ENCODE measurements around the gene FADS1. TPM values are rescaled to one million over a fixed set of nuclear protein-coding genes. Genes with fewer than 3 reads are reported as not detected.
A peak's percentile ranks its signal among the peaks of the same experiment; 100 is the strongest.

The FADS1 gene
- total and polyA plus RNA-seq, 5 donors from 2014 or later = 0.35 to 9.1 (median 3.1) TPM; not detected in 2

DNA sequence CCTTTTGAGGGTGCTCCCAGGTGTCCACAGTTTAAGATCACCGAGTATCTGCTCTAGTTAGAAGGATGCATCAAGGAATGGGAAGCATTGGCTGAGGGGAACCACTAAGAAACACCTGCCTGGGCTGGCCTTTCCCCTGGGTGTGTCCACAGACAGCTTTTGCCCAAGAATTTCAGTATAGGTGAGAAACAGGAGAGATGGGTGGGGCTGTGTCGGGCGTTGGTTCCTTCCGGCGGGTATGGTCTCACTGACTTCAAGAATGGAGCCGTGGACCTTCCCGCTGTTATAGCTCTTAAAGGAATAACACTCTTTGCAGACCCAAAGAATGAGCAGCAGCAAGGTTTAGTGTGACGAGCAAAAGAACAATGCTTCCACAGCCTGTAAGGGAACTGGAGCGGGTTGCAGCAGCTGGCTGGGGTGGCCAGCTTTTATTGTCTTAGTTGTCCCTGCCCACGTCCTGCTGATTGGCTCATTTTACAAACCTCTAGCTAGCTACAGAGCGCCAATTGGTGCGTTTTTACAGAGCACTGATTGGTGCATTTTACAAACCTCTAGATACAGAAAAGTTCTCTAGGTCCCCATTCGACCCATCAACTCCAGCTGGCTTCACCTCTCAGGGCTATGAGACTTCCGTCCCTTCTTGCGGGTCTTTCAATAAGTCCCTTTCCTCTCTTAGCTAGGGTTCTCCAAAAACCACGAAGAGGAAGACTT, 2.4 kb downstream of the FADS1 start:
- Histone ChIP-seq H3K4me1 (ENCODE audit: control insufficient read depth, insufficient read depth, low read length, poor library complexity, severe bottlenecking) (peaks cover 28% of the 10 kb centered on the region), H3K27me3 (ENCODE audit: control insufficient read depth, insufficient read depth, low read length) (peaks cover 4% of the 10 kb centered on the region), H3K9me3 (ENCODE audit: control insufficient read depth in 2 of 2, low read length in 2 of 2) (no peaks in the 10 kb centered on the region), H3K36me3 (ENCODE audit: control insufficient read depth, insufficient read depth, low read length) (no peaks in the 10 kb centered on the region), H3K4me3 (ENCODE audit: low read depth, low read length) (peak overlapping the region; percentile 22), H3K27ac (ENCODE audit: insufficient read depth, low read length, poor library complexity, severe bottlenecking) (no peak overlapping the region)
- H3K27me3 Mint-ChIP-seq = peaks cover 59% of the 10 kb centered on the region
- no peak for ATAC-seq (ENCODE audit: low read depth in 2 of 2)
- H3K36me3 Mint-ChIP-seq = peaks cover 3% of the 10 kb centered on the region
- H3K27ac Mint-ChIP-seq = no peak overlapping the region
- peaks cover 0 to 20% (median 9%) of the 10 kb centered on the region in 4 donors for H3K4me1 Mint-ChIP-seq
- H3K9me3 Mint-ChIP-seq = no peaks in the 10 kb centered on the region
- peak in 1 of 3 donors; percentile 33 for DNase-seq
- peak overlapping the region; percentile 69 to 87 (median 86) for H3K4me3 Mint-ChIP-seq

DNA sequence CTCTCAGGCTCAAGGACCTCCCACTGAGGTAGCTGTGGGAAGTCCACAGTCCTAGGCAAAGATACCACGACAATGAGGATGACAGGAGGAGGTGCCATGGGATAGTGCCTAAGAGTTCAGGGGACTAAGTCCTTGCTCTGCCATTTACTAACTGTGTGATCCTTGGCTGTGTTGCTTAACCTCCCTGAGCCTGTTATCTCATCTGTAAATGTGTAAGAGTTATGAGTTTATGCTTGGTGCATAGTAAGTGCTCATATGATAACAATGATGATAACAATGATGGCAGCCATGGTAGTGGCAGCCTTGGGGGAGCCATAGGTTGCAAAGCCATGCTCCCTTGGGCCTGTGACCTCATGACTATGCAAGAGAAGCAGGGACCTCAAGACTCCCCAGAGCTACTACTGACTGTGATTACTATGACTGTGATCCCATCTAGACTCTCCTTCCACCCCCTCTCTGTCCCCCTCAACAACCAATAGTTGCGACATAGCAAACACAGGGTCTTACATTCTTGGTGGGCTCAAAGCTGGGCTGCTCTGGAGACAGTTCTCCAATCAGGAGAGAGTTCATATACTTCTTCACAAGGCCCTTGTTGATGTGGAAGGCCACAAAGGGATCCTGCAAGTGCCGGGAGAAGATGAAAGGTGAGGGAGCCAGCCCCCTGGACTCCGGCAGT, 3.9 kb downstream of the FADS1 start:
- Histone ChIP-seq H3K36me3 (ENCODE audit: control insufficient read depth, insufficient read depth, low read length) (no peaks in the 10 kb centered on the region), H3K27me3 (ENCODE audit: control insufficient read depth, insufficient read depth, low read length) (peaks cover 2% of the 10 kb centered on the region), H3K27ac (ENCODE audit: insufficient read depth, low read length, poor library complexity, severe bottlenecking) (no peak overlapping the region), H3K4me1 (ENCODE audit: control insufficient read depth, insufficient read depth, low read length, poor library complexity, severe bottlenecking) (peaks cover 28% of the 10 kb centered on the region), H3K9me3 (ENCODE audit: control insufficient read depth in 2 of 2, low read length in 2 of 2) (no peaks in the 10 kb centered on the region), H3K4me3 (ENCODE audit: low read depth, low read length) (no peak overlapping the region)
- no peaks in the 10 kb centered on the region for H3K9me3 Mint-ChIP-seq
- DNase-seq (no peak), ATAC-seq (ENCODE audit: low read depth in 2 of 2) (no peak)
- peaks cover 3% of the 10 kb centered on the region for H3K36me3 Mint-ChIP-seq
- peaks cover 45% of the 10 kb centered on the region for H3K27me3 Mint-ChIP-seq
- peaks cover 2 to 20% (median 11%) of the 10 kb centered on the region in 4 donors for H3K4me1 Mint-ChIP-seq
- no peak overlapping the region for H3K27ac Mint-ChIP-seq
- peak overlapping the region in 1 of 4 donors; percentile 62 for H3K4me3 Mint-ChIP-seq

DNA sequence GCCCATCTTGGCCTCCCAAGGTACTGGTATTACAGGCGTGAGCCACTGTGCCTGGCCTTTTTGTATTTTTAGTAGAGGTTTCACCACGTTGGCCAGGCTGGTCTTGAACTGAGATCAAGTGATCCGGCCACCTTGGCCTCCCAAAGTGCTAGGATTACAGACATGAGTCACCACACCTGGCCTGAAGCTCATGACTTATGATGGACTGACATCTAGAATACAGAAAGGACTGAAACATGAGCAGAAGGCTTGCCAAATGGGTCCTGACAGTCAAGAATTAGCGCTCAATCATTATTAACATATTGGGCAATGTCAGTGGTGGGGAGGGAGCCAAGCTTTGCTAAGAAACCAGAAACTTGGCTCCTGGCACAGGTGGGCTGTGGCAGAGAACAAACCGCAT, 5.0 kb downstream of the FADS1 start:
- H3K4me1 Mint-ChIP-seq = peaks cover 2 to 20% (median 9%) of the 10 kb centered on the region in 4 donors
- peaks cover 35% of the 10 kb centered on the region for H3K27me3 Mint-ChIP-seq
- Histone ChIP-seq H3K4me1 (ENCODE audit: control insufficient read depth, insufficient read depth, low read length, poor library complexity, severe bottlenecking) (peaks cover 23% of the 10 kb centered on the region), H3K27ac (ENCODE audit: insufficient read depth, low read length, poor library complexity, severe bottlenecking) (no peak overlapping the region), H3K4me3 (ENCODE audit: low read depth, low read length) (no peak overlapping the region), H3K27me3 (ENCODE audit: control insufficient read depth, insufficient read depth, low read length) (no peaks in the 10 kb centered on the region), H3K9me3 (ENCODE audit: control insufficient read depth in 2 of 2, low read length in 2 of 2) (no peaks in the 10 kb centered on the region), H3K36me3 (ENCODE audit: control insufficient read depth, insufficient read depth, low read length) (no peaks in the 10 kb centered on the region)
- no peaks in the 10 kb centered on the region for H3K9me3 Mint-ChIP-seq
- H3K36me3 Mint-ChIP-seq = peaks cover 3% of the 10 kb centered on the region
- no peak for ATAC-seq (ENCODE audit: low read depth in 2 of 2)
- H3K27ac Mint-ChIP-seq = no peak overlapping the region
- no peak for DNase-seq
- H3K4me3 Mint-ChIP-seq = peak overlapping the region in 1 of 4 donors; percentile 81

DNA sequence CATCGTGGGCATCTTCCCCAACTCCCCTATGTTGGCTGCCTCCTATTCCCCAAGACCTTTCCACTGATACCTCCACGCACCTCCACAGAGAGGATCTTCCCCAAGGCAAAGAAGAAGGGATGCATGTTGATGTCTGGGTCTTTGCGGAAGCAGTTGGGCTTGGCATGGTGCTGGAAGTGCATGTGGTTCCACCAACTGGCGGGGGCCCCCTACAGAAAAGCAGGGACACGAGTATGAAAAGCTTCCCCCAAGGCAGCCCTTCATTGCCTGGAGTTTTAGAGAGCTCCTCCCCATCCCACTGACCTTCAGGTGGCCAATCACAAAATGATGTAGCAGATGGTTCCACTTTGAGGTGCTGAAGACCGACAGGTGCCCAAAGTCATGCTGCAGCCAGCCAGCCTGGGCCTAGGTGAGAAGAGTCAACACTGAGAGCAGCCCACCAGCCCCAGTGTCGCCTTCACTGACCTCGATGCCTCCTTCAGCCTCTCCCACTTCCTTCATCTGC, 6.1 kb downstream of the FADS1 start:
- no peak for DNase-seq
- peaks cover 12% of the 10 kb centered on the region for H3K4me1 ChIP-seq (ENCODE audit: control insufficient read depth, insufficient read depth, low read length, poor library complexity, severe bottlenecking)
- H3K9me3 ChIP-seq (ENCODE audit: control insufficient read depth in 2 of 2, low read length in 2 of 2) = no peaks in the 10 kb centered on the region
- H3K4me3 ChIP-seq (ENCODE audit: low read depth, low read length) = no peak overlapping the region
- Mint-ChIP-seq H3K9me3 (no peaks in the 10 kb centered on the region), H3K4me1 (peaks cover 2 to 13% (median 5%) of the 10 kb centered on the region in 4 donors), H3K4me3 (no peak overlapping the region), H3K27me3 (peaks cover 27% of the 10 kb centered on the region), H3K27ac (no peak overlapping the region), H3K36me3 (peaks cover 3% of the 10 kb centered on the region)
- H3K27ac ChIP-seq (ENCODE audit: insufficient read depth, low read length, poor library complexity, severe bottlenecking) = no peak overlapping the region
- ATAC-seq (ENCODE audit: low read depth in 2 of 2) = no peak
- no peaks in the 10 kb centered on the region for H3K36me3 ChIP-seq (ENCODE audit: control insufficient read depth, insufficient read depth, low read length)
- no peaks in the 10 kb centered on the region for H3K27me3 ChIP-seq (ENCODE audit: control insufficient read depth, insufficient read depth, low read length)

DNA sequence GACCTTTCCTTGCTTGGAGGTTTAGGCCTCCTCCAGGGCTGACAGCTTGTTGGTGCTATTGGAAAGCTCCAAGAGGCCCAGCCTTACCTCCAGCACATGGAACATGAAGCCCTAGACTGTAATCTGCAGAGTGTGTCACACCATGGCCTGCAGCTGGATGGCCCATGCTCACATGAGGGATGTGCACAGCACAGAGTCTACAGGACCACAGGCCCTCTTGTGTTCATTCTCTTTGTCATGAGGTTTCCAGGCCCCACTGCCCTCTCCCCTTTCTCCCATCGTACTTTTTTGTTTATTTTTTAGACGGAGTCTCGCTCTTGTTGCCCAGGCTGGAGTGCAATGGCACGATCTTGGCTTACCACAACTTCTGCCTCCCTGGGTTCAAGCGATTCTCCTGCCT, 10.0 kb downstream of the FADS1 start:
- Mint-ChIP-seq H3K27ac (no peak overlapping the region), H3K4me1 (peaks cover 0 to 6% (median 0%) of the 10 kb centered on the region in 4 donors), H3K9me3 (no peaks in the 10 kb centered on the region), H3K4me3 (no peak overlapping the region), H3K36me3 (peaks cover 13% of the 10 kb centered on the region), H3K27me3 (no peaks in the 10 kb centered on the region)
- no peaks in the 10 kb centered on the region for H3K36me3 ChIP-seq (ENCODE audit: control insufficient read depth, insufficient read depth, low read length)
- H3K4me1 ChIP-seq (ENCODE audit: control insufficient read depth, insufficient read depth, low read length, poor library complexity, severe bottlenecking) = no peaks in the 10 kb centered on the region
- no peak for DNase-seq
- no peak overlapping the region for H3K4me3 ChIP-seq (ENCODE audit: low read depth, low read length)
- no peaks in the 10 kb centered on the region for H3K9me3 ChIP-seq (ENCODE audit: control insufficient read depth in 2 of 2, low read length in 2 of 2)
- no peak overlapping the region for H3K27ac ChIP-seq (ENCODE audit: insufficient read depth, low read length, poor library complexity, severe bottlenecking)
- ATAC-seq (ENCODE audit: low read depth in 2 of 2) = no peak
- H3K27me3 ChIP-seq (ENCODE audit: control insufficient read depth, insufficient read depth, low read length) = no peaks in the 10 kb centered on the region

DNA sequence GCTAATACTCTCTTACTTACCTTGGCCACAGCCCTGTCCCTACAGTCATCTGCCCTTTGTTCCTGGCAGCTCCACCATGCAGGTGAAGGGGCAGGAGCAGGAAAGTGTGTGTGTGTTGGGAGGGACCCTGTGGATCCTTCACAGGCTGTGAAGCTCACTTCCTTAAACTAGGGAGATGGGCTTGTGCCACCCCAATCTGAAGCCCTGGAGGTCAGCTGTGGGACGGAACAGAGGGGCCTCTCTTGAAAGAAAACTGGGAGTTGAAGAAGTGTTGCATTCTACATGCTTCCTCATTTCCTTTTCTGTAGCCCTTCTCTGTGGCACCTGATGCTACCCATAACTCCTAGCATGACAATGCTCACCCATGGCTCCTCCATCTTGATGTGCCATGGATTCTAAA, 11.7 kb downstream of the FADS1 start:
- Histone ChIP-seq H3K4me3 (ENCODE audit: low read depth, low read length) (no peak overlapping the region), H3K36me3 (ENCODE audit: control insufficient read depth, insufficient read depth, low read length) (no peaks in the 10 kb centered on the region), H3K4me1 (ENCODE audit: control insufficient read depth, insufficient read depth, low read length, poor library complexity, severe bottlenecking) (no peaks in the 10 kb centered on the region), H3K27me3 (ENCODE audit: control insufficient read depth, insufficient read depth, low read length) (no peaks in the 10 kb centered on the region), H3K27ac (ENCODE audit: insufficient read depth, low read length, poor library complexity, severe bottlenecking) (no peak overlapping the region), H3K9me3 (ENCODE audit: control insufficient read depth in 2 of 2, low read length in 2 of 2) (no peaks in the 10 kb centered on the region)
- Mint-ChIP-seq H3K27ac (peak overlapping the region in 1 of 3 donors; percentile 38), H3K36me3 (peaks cover 17% of the 10 kb centered on the region), H3K4me3 (peak overlapping the region in 1 of 4 donors; percentile 16), H3K4me1 (peaks cover 0 to 6% (median 0%) of the 10 kb centered on the region in 4 donors), H3K27me3 (no peaks in the 10 kb centered on the region), H3K9me3 (no peaks in the 10 kb centered on the region)
- DNase-seq = no peak
- no peak for ATAC-seq (ENCODE audit: low read depth in 2 of 2)

DNA sequence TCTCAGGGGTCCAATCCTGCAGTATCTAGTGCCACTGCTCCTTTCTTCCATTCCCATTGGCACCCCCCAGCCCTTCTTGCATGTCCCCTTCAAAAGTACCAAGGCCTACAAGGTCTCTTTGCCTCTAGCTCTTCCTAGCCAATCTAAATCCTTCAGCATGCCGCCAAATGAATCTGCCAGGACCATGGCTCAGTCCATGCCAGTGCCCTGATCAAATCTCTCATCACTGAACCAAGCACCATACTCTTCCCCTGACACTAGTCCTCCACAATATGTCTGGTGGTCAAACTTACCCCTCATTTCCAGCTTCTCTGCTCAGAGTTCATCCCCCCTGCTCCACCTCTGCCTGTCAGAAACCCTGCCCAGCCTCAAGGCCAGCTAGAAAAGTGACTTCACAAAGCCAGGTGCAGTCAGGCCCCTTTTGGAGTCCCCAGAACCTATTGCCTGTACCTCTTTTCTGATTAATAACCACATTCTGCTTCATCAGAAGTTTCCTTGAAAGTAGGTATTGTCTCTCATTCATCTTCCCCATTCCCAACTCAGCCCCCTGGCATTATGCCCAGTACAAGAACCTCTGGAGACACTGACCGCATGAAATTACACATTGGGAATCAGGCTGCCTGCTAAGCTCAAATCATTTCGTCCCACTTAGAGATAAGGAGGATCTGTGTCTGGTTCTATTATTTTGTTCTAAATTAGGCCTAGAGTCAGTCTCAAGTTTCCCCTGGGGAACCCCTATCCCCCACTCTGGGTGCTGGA, 12.7 kb downstream of the FADS1 start:
- no peak for DNase-seq
- Mint-ChIP-seq H3K4me1 (peaks cover 0 to 5% (median 0%) of the 10 kb centered on the region in 4 donors), H3K9me3 (no peaks in the 10 kb centered on the region), H3K27ac (no peak overlapping the region), H3K4me3 (no peak overlapping the region), H3K36me3 (peaks cover 17% of the 10 kb centered on the region), H3K27me3 (no peaks in the 10 kb centered on the region)
- Histone ChIP-seq H3K36me3 (ENCODE audit: control insufficient read depth, insufficient read depth, low read length) (no peaks in the 10 kb centered on the region), H3K27me3 (ENCODE audit: control insufficient read depth, insufficient read depth, low read length) (no peaks in the 10 kb centered on the region), H3K4me1 (ENCODE audit: control insufficient read depth, insufficient read depth, low read length, poor library complexity, severe bottlenecking) (no peaks in the 10 kb centered on the region), H3K4me3 (ENCODE audit: low read depth, low read length) (no peak overlapping the region), H3K27ac (ENCODE audit: insufficient read depth, low read length, poor library complexity, severe bottlenecking) (no peak overlapping the region), H3K9me3 (ENCODE audit: control insufficient read depth in 2 of 2, low read length in 2 of 2) (no peaks in the 10 kb centered on the region)
- ATAC-seq (ENCODE audit: low read depth in 2 of 2) = no peak
